Astrocyte (in vitro differentiated cells and primary cell): ENCODE results near the gene GIPC2. TPM values are rescaled to one million over a fixed set of nuclear protein-coding genes. Genes with fewer than 3 reads are reported as not detected.
"Not testable (repeated sequence)": the region's sequence is repeated elsewhere in the genome, so short reads cannot be mapped to it uniquely, and the experiment has no call there.

Source experiments
- DNase-seq: peaks from one replicate; pipeline ENCODE4 v3.0.0-alpha.2; 2010; ENCODE audit warnings: low read depth
- FAIRE-seq: peaks from 2 replicates; lab custom pipeline; 2011; peaks lifted over from hg19 to GRCh38; lab: Jason Lieb, UNC
- H2AFZ ChIP-seq: 2 replicates; pipeline ENCODE4 v1.6.0; 2012; ENCODE audit warnings: low read depth, low read length, inconsistent platforms
- H3K27ac ChIP-seq: 2 replicates; pipeline ENCODE4 v1.5.1; 2011; ENCODE audit warnings: low read depth, low read length, inconsistent platforms
- H3K27me3 ChIP-seq: 2 replicates; pipeline ENCODE4 v1.6.0; 2011; ENCODE audit warnings: low read length, inconsistent platforms; ENCODE audit not compliant: insufficient read depth
- H3K36me3 ChIP-seq: 2 replicates; pipeline ENCODE4 v1.5.1; 2011; ENCODE audit warnings: low read length, inconsistent platforms; ENCODE audit not compliant: insufficient read depth
- H3K4me1 ChIP-seq: 2 replicates; pipeline ENCODE4 v1.5.1; 2011; ENCODE audit warnings: low read length, inconsistent platforms; ENCODE audit not compliant: insufficient read depth
- H3K4me2 ChIP-seq: 2 replicates; pipeline ENCODE4 v1.6.0; 2012; ENCODE audit warnings: low read length, inconsistent platforms
- H3K4me3 ChIP-seq: 2 replicates; pipeline ENCODE4 v1.5.1; 2011; ENCODE audit warnings: low read depth, mild to moderate bottlenecking, low read length, inconsistent platforms; ENCODE audit not compliant: insufficient read depth
- H3K79me2 ChIP-seq: 2 replicates; pipeline ENCODE4 v1.6.0; 2012; ENCODE audit warnings: mild to moderate bottlenecking, low read length, inconsistent platforms; ENCODE audit not compliant: insufficient read depth
- H3K9ac ChIP-seq: 2 replicates; pipeline ENCODE4 v1.6.0; 2012; ENCODE audit warnings: mild to moderate bottlenecking, low read length, inconsistent platforms
- H3K9me3 ChIP-seq: 2 replicates; pipeline ENCODE4 v1.5.1; 2012; ENCODE audit warnings: low read depth, mild to moderate bottlenecking, low read length, inconsistent platforms; ENCODE audit not compliant: insufficient read depth
- H4K20me1 ChIP-seq: 2 replicates; pipeline ENCODE4 v1.6.0; 2012; ENCODE audit warnings: low read length, inconsistent platforms; ENCODE audit not compliant: insufficient read depth
- H3K27ac Mint-ChIP-seq: one replicate; pipeline ENCODE4 v1.8.0; 2021; ENCODE audit warnings: mild to moderate bottlenecking, mixed read lengths; ENCODE audit not compliant: unreplicated experiment
- H3K27me3 Mint-ChIP-seq: one replicate; pipeline ENCODE4 v1.8.0; 2021; ENCODE audit warnings: low read depth, mixed read lengths; ENCODE audit not compliant: unreplicated experiment
- H3K36me3 Mint-ChIP-seq: one replicate; pipeline ENCODE4 v1.8.0; 2021; ENCODE audit warnings: low read depth, mixed read lengths; ENCODE audit not compliant: unreplicated experiment
- H3K4me1 Mint-ChIP-seq: one replicate; pipeline ENCODE4 v1.8.0; 2021; ENCODE audit warnings: low read depth, mixed read lengths; ENCODE audit not compliant: unreplicated experiment
- H3K4me3 Mint-ChIP-seq: one replicate; pipeline ENCODE4 v1.8.0; 2021; ENCODE audit warnings: mild to moderate bottlenecking, moderate library complexity, mixed read lengths; ENCODE audit not compliant: unreplicated experiment
- H3K9me3 Mint-ChIP-seq: one replicate; pipeline ENCODE4 v1.8.0; 2021; ENCODE audit warnings: mild to moderate bottlenecking, mixed read lengths; ENCODE audit not compliant: unreplicated experiment
- EZH2 ChIP-seq: IDR thresholded peaks from 2 replicates; pipeline ENCODE4 v1.6.1; 2012; ENCODE audit warnings: mild to moderate bottlenecking, low read length, inconsistent platforms; ENCODE audit not compliant: insufficient read depth
- total RNA-seq: library from RNA; stranded (reverse); gene quantifications from 2 replicates; pipeline ENCODE4 v1.2.1, GENCODE V29; 2021
- TF ChIP-seq, protein P1 (sequence below): IDR thresholded peaks from 2 replicates; pipeline ENCODE4 v1.5.1; 2011; ENCODE audit warnings: low read depth, mild to moderate bottlenecking, inconsistent platforms, low read length, moderate library complexity; ENCODE audit not compliant: insufficient read depth

The GIPC2 gene
- total RNA-seq, 1 donor from 2014 or later, result not detected

DNA sequence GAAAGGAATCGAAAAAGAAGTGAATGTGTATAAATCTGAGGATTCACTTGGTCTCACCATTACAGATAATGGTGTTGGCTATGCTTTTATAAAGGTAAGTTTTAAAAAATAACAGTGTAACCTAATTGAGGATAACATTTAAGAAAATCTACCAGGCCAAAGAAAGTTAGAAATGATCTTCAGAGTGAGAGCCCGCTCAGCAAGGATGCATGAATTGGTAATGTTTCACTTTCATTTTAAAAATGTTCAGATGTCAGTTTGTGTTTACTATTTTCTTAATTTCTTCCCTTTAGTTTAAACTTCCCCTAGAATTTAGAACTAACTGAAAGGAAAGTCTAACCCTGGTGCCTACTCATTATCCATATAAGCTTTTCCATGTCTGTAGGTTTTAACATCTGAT, 35.0 kb downstream of the GIPC2 start:
- FAIRE-seq (no peak), DNase-seq (no peak)
- no peaks in the 10 kb centered on the region for H3K27me3 ChIP-seq
- H3K4me3 Mint-ChIP-seq, result no peak overlapping the region
- H3K79me2 ChIP-seq, result no peaks in the 10 kb centered on the region
- TF ChIP-seq, protein P1, sequence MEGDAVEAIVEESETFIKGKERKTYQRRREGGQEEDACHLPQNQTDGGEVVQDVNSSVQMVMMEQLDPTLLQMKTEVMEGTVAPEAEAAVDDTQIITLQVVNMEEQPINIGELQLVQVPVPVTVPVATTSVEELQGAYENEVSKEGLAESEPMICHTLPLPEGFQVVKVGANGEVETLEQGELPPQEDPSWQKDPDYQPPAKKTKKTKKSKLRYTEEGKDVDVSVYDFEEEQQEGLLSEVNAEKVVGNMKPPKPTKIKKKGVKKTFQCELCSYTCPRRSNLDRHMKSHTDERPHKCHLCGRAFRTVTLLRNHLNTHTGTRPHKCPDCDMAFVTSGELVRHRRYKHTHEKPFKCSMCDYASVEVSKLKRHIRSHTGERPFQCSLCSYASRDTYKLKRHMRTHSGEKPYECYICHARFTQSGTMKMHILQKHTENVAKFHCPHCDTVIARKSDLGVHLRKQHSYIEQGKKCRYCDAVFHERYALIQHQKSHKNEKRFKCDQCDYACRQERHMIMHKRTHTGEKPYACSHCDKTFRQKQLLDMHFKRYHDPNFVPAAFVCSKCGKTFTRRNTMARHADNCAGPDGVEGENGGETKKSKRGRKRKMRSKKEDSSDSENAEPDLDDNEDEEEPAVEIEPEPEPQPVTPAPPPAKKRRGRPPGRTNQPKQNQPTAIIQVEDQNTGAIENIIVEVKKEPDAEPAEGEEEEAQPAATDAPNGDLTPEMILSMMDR, result no peak
- TF ChIP-seq EZH2, result no peak
- H3K36me3 ChIP-seq, result no peaks in the 10 kb centered on the region
- no peak overlapping the region for H3K9ac ChIP-seq
- no peak overlapping the region for H3K4me2 ChIP-seq
- H2AFZ ChIP-seq, result no peak overlapping the region
- H3K27me3 Mint-ChIP-seq, result no peaks in the 10 kb centered on the region
- H3K27ac Mint-ChIP-seq, result no peak overlapping the region
- H3K27ac ChIP-seq, result no peak overlapping the region
- no peaks in the 10 kb centered on the region for H4K20me1 ChIP-seq
- peaks cover 12% of the 10 kb centered on the region for H3K4me1 ChIP-seq
- H3K4me3 ChIP-seq, result no peak overlapping the region
- peaks cover 13% of the 10 kb centered on the region for H3K4me1 Mint-ChIP-seq
- H3K9me3 ChIP-seq, result no peaks in the 10 kb centered on the region
- peaks cover 2% of the 10 kb centered on the region for H3K36me3 Mint-ChIP-seq
- peaks cover 7% of the 10 kb centered on the region for H3K9me3 Mint-ChIP-seq

DNA sequence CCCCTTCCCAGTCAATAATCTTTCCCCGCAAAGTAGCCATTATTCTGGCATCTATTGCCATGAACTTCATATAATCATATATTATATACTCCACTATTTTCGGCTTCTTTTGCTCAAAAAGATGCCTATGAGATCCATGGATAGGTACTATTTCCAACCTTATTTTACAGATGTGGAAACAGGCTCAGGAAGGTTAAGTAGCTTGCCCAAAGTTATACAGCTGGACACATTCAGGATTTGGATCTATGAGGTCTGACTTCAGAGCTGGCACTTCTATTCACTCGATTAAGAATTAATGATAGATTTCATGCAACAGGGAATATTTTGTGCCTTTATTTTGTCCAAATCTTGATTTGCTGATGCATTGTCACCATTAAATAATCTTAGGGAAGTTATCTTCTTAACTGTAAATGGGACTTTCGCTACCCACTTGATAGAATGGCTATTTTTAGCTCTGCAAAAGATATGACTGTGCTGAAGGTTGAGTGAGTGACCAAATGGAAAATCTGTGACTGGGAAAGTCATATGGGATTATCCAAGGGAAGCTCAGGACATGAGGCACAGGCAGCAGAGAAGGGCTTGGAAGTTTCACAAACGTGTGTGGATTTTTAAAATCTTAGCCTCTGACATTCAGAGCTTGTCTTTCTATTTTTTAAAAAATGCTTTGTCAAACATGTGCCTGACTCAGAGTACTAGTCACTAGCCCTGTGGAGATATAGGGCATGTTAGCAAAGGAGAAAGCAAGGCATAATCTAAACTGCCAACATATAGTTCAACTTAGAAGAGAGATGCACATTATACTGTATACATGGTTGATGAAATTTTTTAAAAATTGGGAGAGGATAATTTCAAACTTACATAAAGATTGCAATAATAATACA, 36.5 kb downstream of the GIPC2 start:
- no peak overlapping the region for H3K9ac ChIP-seq
- no peak for FAIRE-seq

DNA sequence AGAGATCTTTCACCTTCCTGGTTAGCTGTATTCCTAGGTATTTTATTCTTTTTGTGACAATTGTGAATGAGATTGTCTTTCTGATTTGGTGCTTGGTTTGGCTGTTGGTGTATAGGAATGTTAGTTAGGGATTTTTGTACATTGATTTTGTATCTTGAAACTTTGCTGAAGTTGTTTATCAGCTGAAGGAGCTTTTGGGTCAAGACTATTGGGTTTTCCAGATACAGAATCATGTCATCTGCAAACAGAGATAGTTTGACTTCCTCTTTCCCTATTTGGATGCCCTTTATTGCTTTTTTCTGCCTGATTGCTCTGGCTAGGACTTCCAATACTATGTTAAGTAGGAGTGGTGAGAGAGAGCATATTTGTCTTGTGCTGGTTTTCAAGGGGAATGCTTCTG, 38.9 kb downstream of the GIPC2 start:
- not testable (repeated sequence) for H3K4me3 Mint-ChIP-seq, H3K9ac ChIP-seq, H3K4me1 ChIP-seq, H3K36me3 Mint-ChIP-seq, FAIRE-seq, H3K27ac Mint-ChIP-seq, H3K4me3 ChIP-seq, H3K27me3 ChIP-seq, H3K36me3 ChIP-seq, H3K9me3 ChIP-seq, H3K27ac ChIP-seq, DNase-seq, H2AFZ ChIP-seq, H3K4me1 Mint-ChIP-seq, H3K4me2 ChIP-seq, H3K27me3 Mint-ChIP-seq, H4K20me1 ChIP-seq, H3K79me2 ChIP-seq
- H3K9me3 Mint-ChIP-seq, result peaks cover 11% of the 10 kb centered on the region

More for the DNA sequence above, 36.5 kb downstream of the GIPC2 start:
- H3K27me3 ChIP-seq, result no peaks in the 10 kb centered on the region
- no peaks in the 10 kb centered on the region for H4K20me1 ChIP-seq
- DNase-seq, result peak; percentile 67
- Mint-ChIP-seq H3K36me3 (peaks cover 4% of the 10 kb centered on the region), H3K27ac (no peak overlapping the region), H3K4me3 (no peak overlapping the region), H3K27me3 (no peaks in the 10 kb centered on the region), H3K9me3 (peaks cover 11% of the 10 kb centered on the region), H3K4me1 (peaks cover 13% of the 10 kb centered on the region)
- no peaks in the 10 kb centered on the region for H3K36me3 ChIP-seq
- no peaks in the 10 kb centered on the region for H3K79me2 ChIP-seq
- H3K4me2 ChIP-seq, result peak overlapping the region; percentile 2
- peak overlapping the region; percentile 6 for H3K27ac ChIP-seq
- no peak overlapping the region for H2AFZ ChIP-seq
- H3K4me3 ChIP-seq, result no peak overlapping the region
- H3K4me1 ChIP-seq, result peaks cover 12% of the 10 kb centered on the region
- TF ChIP-seq EZH2, result no peak
- TF ChIP-seq, protein P1, result no peak
- no peaks in the 10 kb centered on the region for H3K9me3 ChIP-seq
